Measurements from ENCODE around the gene REEP5.
A peak's percentile ranks its signal among the peaks of the same experiment; 100 is the strongest.
"Not testable (repeated sequence)": the region's sequence is repeated elsewhere in the genome, so short reads cannot be mapped to it uniquely, and the experiment has no call there.

The REEP5 gene

DNA sequence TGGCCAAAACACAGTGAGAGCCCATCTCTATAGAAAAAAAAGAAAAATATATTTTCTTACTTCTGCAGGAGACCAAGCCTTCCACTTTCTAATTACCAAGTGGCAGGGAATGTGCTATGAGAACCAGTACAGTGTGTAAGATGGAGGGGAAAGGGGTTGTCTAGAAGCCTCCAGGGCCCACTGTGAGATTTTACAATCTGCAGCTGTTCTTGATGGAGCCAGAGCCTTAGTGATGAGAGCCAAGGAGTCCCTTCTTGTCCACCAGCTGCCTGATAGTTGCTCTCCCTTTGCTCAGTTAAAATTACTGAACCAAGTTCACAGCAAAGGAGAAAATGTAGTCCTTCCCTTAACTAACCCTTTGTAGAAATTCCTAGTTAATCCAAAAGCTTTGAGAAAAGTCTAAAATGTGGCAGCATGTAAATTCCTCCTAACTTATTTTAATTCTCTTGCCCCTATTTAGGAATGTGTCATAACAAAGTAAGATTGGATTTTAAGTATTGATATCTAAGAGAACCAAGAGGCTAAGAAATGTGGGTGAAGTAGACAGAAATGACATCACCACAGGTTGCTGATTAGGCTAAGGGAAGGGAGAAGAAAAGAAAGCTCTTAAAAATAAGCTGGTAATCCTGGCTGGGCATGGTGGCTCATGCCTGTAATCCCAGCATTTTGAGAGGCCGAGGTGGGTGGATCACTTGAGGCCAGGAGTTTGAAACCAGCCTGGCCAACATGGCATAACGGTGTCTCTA is 41.6 kb downstream of the REEP5 start:
- no peak for DNase-seq

DNA sequence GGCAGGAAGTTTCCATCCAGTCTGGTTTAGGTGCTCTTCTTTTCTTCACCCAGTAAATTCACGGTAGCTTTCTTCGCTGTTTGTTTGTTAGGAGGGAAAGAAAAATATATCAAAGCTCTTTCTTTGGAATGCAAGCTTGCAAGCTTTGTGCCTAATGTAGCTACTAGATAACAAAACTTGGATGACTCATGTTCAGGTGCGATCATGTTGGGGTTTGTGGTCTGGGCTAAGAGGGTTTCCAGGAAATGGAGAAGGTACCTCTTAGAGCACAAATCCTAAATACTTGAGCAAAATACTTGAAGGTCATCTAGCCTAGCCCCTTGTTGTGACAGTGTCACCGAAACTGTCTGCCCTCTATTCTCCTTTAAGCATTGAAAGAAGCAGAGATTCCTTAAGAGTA is 43.3 kb downstream of the REEP5 start:
- DNase-seq = no peak

DNA sequence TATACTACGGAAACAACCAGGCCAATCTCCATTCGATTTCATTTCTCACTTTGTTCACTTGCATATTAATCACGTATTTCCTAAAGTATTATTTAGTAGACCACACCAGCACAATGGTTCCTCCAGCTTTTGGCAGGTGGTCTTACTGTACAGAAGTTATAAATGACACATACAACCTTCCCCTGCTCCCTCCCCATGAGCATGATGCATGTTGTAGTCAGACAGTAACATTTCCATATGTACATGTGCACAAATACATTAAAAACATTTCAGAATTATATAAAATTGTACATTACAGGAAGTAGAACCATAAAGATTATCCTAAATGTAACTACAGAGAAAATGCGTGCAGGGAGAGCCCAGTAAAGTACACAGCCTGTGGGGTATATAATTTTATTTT is 43.9 kb downstream of the REEP5 start:
- no peak for DNase-seq

DNA sequence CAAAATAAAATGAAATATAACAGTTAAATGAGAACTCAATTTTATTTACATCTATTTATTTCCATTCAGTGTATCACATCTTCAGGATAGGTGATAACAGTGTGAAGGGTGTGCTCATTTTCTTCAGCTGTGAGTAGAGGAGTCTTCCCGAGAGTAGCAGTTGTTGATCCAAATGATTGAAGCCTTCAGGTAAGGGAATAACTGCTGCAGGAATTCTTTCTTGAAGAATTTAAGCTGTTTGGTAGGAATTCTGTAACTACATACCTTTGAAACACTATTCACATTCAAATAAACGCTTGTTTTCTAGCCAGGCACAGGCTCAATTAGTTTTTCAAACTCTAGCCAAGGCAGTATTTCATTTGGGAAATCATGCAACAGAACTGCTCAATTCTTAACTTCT is 45.7 kb downstream of the REEP5 start:
- DNase-seq = no peak

DNA sequence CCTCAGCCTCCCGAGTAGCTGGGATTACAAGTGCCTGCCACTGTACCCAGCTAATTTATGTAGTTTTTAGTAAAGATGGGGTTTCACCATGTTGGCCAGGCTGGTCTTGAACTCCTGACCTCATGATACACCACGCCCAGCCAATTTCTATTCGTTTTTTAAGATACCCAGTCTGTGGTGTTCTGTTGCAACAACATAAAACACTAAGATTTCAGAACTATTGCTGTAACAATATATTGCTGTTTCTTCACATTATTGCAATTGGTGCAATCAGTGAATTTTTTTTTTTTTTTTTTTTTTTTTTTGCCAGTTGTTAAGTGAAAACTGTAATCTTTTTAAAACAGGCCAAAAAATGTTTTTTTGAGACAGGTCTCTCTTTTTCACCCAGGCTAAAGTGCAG is 51.1 kb downstream of the REEP5 start:
- no peak for DNase-seq

DNA sequence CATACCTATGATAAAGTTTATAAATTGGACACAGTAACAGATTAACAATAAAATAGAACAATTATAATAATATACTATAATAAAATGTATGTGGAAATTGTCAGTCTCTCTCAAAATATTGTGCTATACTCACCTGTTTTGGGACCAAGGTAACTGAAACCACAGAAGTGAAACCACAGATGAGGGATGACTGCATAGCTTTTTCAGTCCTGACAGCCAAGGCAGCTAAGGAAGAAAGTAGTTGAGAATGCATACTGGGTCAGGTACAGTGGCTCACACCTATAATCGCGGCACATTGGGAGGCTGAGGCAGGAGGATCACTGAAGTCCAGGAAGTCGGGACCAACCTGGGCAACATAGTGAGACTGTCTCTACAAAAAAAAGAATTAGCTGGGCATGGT is 52.1 kb downstream of the REEP5 start:
- no peak for DNase-seq

DNA sequence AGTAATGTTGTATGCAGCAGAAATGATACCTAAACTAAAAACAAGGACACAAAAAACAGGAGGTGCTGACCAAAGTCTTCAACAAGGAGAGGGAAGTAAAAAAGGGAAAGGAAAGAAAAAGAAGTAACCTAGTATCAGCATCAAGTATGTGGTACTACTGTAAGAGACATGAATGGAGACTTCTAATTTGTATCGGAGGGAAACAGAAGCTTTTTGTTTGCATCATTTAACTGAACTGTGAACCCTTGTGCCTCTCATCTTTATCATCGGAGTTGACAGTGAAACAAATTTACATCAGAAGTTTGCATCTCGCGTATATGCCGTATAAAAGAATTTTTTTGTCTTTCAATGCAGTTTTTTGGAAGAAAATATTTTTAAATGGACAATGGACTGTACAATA is 54.6 kb downstream of the REEP5 start:
- no peak for DNase-seq

DNA sequence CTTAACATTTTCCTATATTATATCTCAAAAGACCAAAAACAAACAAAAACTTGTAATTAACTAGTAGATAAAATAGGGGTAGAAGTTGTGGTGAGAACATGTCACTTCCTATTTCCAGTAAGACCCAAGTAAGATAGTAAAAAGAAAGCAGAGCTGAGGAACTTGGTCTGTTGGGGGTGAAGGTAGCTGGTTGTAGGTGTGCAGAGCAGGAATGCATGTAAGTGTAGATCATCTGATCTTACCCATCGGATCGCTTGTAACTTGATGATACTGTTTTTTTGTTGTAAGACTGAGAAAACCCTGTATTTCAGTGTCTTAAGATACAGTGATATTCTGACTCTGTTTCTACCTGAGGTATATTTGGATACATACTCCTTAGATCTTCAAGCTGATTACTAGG is 55.3 kb downstream of the REEP5 start:
- no peak for DNase-seq

DNA sequence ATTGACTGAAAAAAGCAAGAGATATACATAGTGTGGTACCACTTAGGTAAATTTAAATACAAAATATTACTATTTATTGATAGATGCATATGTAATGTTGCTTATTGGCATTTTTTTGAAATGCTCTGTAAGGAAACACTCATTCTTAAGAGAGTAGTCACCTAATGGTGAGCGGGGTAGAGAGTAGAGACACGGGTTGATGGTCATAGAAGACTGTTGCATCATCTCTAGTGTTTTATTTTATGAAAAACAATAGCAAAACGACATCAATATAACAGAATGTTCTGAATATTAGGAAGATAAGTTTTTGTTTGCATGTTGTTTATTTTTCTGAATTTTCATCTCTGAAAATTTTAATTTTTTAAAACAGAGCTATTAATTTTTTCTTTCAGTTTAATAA is 56.9 kb downstream of the REEP5 start:
- DNase-seq = no peak

DNA sequence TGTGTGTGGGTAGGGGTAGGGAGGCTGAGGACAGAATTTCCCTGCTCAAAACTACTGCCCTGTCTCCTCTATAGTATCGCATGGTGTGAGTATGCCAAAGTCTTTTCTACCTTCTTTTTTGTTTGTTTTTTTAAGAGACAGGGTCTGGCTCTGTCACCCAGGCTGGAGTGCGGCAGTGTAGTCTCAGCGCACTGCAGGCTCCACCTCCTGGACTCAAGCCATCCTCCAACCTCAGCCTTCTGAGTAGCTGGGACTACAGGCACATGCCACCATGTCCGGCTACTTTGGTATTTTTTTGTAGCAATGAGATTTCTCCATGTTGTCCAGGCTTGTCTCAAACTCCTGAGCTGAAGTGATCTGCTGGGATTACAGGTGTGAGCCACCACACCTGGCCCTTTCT is 58.5 kb downstream of the REEP5 start:
- DNase-seq = no peak

DNA sequence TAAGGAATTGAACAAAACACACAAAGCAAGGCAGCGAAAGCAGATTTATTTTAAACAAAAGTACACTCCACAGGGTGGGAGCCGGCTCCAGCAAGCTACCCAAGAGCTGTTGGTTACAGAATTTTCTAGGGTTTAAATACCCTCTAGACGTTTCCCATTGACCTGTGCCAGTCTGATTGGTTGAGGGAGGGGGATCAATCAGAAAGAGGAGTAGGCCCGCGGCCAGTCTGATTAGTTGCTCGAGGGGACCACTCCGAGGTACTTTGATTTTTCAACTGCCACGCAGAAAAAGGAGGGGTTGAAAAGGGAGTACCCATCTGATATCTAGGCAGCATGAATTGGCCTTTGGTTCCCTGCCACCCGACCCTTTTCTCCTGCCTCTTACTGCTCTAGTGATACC is 59.9 kb downstream of the REEP5 start:
- no peak for DNase-seq

DNA sequence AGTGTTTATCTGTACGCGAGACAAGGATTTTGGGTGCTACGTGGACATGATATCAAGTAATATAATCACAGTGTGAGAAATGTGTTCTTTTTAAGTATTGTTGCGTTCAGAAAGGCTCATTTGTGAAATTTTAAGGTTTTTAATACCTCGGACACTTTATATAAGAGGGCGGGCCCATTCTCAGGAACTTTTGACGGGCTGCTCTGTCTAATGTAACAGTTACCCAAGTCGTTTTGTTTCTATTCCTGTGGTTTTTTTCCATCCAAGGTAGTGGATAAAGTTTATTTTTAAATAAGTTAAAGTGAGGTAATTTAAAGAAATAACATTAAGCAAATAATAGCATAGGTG is 60.4 kb downstream of the REEP5 start:
- DNase-seq = no peak

DNA sequence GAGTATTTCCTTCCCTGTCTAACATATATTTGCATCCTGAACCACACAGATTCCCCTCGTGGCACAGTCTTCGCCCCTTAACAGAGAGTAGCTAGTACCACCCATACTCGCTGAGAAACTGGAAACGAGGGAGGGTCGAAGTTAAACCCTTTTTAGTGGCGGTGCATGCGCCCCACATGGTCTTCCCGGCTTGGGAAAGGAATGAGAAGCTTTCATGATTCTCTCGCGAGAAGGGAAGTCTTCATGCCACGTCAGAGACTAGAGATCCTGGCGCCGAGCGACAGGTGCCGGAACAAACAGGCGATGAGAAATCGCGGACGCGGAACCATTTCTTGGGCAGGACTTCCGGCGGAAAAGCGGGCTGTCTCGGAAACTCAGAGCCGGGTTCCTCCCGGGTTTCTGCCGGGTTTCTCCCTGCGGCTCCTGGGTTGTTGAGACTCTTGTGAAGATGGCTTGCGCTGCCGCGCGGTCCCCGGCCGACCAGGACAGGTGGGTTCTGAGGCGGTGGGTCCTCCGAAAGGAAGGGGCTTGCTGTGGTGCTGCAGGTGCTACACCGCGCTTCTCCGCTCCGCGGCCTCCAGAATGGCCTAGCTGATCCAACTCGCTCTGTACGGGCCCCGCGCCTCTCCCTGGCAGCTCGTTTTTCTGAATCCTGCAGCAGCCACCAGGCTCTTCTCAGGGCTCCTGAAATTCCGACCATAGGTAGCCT is 60.9 kb downstream of the REEP5 start, which contains the start of gene SRP19:
Gene SRP19, plus strand, starts transcription at position 359 of the 709 bp plus-strand sequence. Its CDS starts 90 bp downstream, at position 449.
- peak; percentile 93 for DNase-seq

DNA sequence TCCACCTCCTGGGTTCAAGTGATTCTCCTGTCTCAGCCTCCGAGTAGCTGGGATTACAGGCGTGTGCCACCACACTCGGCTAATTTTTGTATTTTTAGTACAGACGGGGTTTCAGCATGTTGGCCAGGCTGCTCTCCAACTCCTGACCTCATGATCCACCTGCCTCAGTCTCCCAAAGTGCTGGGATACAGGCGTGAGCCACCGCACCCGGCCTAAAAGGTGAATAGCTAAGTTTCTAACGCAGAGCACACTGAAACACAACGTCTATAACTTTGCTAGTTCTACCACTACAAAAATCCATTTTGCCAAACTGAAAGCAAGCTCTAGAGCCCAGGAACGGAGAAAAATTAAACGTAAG is 61.5 kb downstream of the REEP5 start:
- not testable (repeated sequence) for DNase-seq

DNA sequence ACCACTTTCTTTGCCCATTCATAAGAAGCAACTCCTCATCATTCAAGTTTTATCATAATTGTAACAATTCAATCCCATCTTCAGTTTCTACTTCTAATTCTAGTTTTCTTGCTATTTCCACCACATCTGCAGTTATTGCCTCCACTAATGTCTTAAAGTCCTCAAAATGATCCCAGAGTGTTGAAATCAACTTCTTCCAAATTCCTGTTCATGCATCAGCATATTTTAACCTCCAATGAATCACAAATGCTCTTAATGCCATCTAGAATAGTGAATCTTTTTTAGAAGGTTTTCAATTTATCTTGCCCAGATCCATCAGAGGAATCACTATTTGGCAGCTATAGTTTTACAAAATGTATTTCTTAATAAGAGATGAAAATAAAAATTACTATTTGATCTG is 64.2 kb downstream of the REEP5 start:
- DNase-seq = no peak

DNA sequence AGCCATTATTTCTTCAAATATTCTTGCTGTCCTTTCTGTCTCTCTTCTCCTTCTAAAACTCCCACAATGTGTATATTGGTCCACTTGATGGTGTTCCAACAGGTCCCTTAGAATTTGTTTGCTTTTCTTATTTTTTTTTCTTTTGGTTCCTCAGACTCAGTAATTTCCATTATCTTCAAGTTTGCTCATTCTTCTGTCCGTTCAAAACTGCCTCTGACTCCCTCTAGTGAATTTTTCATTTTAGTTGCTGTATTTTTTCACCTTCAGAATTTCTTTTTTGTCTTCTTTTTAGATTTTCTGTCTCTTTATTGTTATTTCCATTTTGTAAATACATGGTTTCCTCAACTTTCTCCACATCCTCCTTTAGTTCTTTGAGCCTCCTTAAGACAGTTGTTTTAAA is 67.4 kb downstream of the REEP5 start:
- DNase-seq = no peak

DNA sequence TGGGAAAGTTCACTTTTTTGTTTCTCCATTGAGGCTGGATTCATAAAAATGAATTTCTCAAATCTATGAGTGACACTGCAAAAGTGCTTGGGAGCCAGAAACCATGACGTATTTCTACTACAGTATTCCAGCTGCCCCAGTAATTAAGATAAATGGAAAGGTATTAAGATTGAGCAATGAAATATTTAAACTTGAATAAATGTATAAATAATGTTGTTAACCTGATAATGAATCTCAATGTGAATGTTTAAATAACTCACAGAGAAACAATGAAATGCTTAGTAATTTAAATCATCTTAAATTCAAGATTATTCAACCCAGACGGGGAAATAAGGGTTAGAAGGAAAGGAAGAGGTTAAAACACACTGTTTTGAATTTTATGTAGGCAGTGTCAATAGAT is 72.1 kb downstream of the REEP5 start:
- DNase-seq = no peak

DNA sequence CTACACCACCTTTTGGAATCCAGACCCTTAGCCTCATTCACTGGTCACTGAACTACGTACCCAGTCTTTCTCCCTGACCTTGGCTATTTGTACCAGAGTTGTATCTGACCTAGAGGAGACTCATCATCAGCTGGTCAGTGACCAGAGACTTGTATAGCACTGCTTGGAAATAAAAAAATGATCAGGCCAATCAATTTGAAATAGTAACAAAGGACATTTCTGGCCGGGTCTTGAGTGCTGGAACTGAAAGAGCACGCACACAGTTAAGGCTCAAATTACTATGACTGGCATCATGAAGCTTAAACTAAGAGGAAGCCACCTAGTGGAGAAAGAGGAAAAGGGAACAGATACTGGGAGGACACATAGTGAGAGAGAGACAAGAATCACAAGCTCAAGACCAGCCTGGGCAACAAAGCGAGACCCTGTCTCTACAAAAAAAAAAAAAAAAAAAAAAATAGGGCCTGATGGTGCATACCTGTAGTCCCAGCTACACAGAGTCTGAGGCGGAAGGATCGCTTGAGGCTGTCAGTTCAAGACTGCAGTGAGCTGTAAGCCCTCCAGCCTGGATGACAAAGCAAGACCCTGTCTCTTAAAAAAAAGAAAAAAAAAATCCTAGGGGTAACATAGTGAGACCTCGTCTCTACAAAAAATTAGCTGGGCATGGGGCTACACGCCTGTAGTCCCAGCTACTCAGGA is 73.8 kb downstream of the REEP5 start:
- DNase-seq = no peak

DNA sequence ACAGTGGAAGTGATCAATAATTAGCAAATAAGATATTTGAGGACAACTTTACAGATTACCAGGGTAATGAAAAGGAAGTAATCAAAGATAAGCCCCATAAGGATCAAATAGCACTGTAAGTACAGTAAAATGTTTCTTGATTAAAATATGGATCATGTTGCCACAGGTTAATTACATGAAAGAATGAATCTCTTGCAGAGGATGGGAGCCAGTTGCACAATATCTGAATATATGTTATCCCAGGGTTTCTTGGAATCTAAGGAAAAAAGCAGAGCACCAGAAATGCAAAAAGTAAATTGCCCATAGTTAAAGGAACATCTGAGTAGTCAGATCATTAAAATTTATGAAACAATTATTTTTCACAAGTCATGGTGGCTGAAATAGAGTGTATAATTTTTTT is 74.7 kb downstream of the REEP5 start:
- DNase-seq = no peak

DNA sequence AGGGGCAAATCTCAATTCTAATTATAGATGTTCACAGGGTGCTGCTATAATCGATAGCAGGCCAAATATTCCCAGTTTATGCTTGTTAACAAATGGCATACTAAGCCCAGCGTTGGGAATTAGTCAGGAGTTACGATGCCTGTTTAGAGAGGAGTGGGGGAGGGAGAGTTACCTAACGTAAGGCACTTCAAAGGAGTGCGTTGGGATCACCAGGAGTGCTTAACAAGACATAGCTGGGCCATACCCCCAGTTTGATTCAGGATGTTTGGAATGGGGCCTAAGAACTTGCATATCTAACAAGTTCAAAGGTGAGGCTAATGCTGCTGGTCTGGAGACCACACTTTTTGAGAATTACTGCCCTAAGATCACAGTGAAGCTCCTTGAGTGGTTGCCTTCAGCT is 75.5 kb downstream of the REEP5 start:
- DNase-seq = no peak

DNA sequence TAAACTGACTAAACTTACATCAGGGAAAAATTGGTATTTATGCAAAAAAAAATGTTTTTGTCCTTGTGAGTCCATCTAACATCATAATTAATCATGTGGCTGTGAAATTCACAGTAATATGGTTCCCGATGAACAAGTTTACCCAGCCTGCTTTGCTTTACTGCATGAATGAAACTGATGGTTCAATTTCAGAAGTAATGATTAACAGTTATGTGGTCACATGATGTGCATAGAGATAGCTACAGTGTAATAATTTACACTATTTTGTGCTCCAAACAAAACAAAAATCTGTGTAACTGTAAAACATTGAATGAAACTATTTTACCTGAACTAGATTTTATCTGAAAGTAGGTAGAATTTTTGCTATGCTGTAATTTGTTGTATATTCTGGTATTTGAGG is 77.5 kb downstream of the REEP5 start:
- DNase-seq = no peak

DNA sequence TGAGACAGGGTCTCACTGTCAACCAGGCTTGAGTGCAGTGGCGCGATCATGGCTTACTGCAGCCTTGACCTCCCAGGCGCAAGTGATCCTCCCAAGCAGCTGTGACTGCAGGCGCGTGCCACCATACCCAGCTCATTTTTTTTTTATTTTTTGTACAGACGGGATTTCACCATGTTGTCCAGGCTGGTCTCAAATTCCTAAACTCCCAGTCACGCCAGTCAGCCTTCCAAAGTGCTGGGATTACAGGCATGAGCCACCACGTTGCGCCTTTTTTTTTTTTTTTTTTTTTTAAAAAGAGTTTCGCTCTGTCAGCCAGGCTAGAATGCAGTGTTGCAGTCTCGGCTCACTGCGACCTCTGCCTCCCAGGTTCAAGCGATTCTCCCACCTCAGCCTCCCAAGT is 88.1 kb downstream of the REEP5 start:
- DNase-seq = no peak

DNA sequence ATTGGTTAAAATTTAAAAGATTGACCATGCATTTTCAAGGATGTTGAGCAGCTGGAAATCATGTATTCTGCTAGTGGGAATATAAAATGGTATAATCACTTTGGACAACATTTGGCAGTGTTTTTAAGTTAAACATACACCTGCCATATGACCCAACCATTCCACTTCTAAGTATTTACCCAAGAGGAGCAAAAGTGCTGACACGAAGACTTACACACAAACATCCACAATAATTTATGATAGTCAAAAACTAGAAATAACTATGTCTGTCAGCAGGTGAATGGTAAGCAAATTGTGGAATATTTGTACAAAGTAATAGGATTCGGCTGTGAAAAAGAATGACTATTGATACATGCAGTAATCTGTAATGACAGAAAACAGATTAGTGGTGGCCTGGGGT is 91.6 kb downstream of the REEP5 start:
- DNase-seq = no peak

All from activated CD8-positive, alpha-beta memory T cell treated with anti-CD3 and anti-CD28 coated beads, Interleukin-2, amount 50 U/mL, for 48 hours (primary cell).